ENCODE measurements around the gene ANKRD17. TPM values are rescaled to one million over a fixed set of nuclear protein-coding genes. Genes with fewer than 3 reads are reported as not detected.
A peak's percentile ranks its signal among the peaks of the same experiment; 100 is the strongest.

ANKRD17 gene
- total and polyA plus RNA-seq, 9 of the 15 experiments (the other 6 are each of a cell fraction or from before 2014, with no cell fraction given) = 25.5 to 86.9 (median 52.2) TPM

DNA sequence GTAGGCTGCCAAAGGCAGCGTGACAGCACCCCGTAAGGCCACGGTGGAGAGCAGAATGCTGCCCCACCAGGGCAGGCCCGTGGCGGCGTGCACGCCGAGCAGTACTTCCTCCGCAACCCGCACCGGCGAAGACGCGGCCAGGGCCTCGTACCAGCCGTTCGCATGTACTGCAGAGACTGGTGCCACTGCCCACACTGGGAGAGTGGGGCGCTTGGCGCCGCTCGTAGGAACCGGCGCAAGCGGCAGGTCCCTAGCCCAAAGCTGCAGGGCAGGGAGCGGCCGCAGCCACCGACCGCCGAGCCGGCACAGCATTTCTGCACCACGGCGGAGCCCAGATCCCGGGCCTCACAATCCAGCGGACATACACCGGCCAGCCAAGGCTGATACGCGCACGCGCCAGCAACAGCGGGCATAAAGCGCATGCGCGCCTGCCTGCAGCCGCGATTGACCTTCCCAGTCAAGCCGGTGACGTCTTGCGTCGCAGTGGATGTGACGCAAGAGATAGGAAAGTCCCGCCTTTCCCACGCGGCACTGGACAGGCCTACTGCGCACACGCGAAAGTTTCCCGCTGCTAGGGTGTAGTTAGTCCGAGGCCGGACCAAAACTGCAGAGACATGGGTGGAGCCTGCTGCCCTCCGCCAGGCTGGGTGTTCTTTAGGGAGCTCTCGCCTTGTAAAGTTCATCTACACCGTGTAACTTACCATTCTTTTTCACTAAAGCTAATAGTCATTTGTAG lies 189.1 kb downstream of the ANKRD17 start, which contains the start of gene COX18 (continued):
- TF ChIP-seq TEAD1 (CRISPR knock-in tag; IDR thresholded peaks at IDR 0.05) (peak in 1 of 2 experiments; percentile 95; a peak in 2 of 4 replicates), XRCC3 (IDR thresholded peaks at IDR 0.05) (no peak), ZNF584 (CRISPR knock-in tag; IDR thresholded peaks at IDR 0.05; ENCODE audit: low read depth) (no peak; the same call in 1 of the 2 replicates), CXXC5 (CRISPR knock-in tag; IDR thresholded peaks at IDR 0.05) (peak; percentile 66), FOXK2 (conservative IDR thresholded peaks at IDR 0.05 in 1 of 2, IDR thresholded peaks at IDR 0.05 in 1 of 2; ENCODE audit: low read depth in 2 of 2) (peak; percentile 78 to 89), ZFP30 (CRISPR knock-in tag; IDR thresholded peaks at IDR 0.05; ENCODE audit: borderline replicate concordance) (no peak), ZNF696 (CRISPR knock-in tag; conservative IDR thresholded peaks at IDR 0.05) (no peak), BRF1 (IDR thresholded peaks at IDR 0.05; ENCODE audit: borderline replicate concordance, extremely low read depth, insufficient read length) (no peak), MEF2D (tag; conservative IDR thresholded peaks at IDR 0.05; ENCODE audit: low read depth) (no peak), ZSCAN32 (CRISPR knock-in tag; IDR thresholded peaks at IDR 0.05) (no peak), ZEB2 (IDR thresholded peaks at IDR 0.05) (no peak; the same call in 1 of the 2 replicates), KLF13 (tag; IDR thresholded peaks at IDR 0.05; ENCODE audit: borderline replicate concordance, low read depth) (no peak), HNRNPK (IDR thresholded peaks at IDR 0.05; ENCODE audit: low read depth, low read length, poor library complexity, severe bottlenecking) (no peak), ZNF764 (CRISPR knock-in tag; IDR thresholded peaks at IDR 0.05; ENCODE audit: low read depth) (no peak), TEAD4 (IDR thresholded peaks at IDR 0.05; ENCODE audit: low read length) (peak; percentile 31; the same call in 1 of the 2 replicates), TEAD4 (CRISPR knock-in tag; IDR thresholded peaks at IDR 0.05; ENCODE audit: borderline replicate concordance) (no peak)
- TF ChIP-seq, protein P1, sequence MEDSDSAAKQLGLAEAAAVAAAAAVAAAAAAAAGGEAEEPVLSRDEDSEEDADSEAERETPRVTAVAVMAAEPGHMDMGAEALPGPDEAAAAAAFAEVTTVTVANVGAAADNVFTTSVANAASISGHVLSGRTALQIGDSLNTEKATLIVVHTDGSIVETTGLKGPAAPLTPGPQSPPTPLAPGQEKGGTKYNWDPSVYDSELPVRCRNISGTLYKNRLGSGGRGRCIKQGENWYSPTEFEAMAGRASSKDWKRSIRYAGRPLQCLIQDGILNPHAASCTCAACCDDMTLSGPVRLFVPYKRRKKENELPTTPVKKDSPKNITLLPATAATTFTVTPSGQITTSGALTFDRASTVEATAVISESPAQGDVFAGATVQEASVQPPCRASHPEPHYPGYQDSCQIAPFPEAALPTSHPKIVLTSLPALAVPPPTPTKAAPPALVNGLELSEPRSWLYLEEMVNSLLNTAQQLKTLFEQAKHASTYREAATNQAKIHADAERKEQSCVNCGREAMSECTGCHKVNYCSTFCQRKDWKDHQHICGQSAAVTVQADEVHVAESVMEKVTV (CRISPR knock-in tag; IDR thresholded peaks at IDR 0.05) = no peak
- TF ChIP-seq, protein P2, sequence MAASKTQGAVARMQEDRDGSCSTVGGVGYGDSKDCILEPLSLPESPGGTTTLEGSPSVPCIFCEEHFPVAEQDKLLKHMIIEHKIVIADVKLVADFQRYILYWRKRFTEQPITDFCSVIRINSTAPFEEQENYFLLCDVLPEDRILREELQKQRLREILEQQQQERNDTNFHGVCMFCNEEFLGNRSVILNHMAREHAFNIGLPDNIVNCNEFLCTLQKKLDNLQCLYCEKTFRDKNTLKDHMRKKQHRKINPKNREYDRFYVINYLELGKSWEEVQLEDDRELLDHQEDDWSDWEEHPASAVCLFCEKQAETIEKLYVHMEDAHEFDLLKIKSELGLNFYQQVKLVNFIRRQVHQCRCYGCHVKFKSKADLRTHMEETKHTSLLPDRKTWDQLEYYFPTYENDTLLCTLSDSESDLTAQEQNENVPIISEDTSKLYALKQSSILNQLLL (CRISPR knock-in tag; IDR thresholded peaks at IDR 0.05; ENCODE audit: borderline replicate concordance) = no peak
- TF ChIP-seq, protein P3, sequence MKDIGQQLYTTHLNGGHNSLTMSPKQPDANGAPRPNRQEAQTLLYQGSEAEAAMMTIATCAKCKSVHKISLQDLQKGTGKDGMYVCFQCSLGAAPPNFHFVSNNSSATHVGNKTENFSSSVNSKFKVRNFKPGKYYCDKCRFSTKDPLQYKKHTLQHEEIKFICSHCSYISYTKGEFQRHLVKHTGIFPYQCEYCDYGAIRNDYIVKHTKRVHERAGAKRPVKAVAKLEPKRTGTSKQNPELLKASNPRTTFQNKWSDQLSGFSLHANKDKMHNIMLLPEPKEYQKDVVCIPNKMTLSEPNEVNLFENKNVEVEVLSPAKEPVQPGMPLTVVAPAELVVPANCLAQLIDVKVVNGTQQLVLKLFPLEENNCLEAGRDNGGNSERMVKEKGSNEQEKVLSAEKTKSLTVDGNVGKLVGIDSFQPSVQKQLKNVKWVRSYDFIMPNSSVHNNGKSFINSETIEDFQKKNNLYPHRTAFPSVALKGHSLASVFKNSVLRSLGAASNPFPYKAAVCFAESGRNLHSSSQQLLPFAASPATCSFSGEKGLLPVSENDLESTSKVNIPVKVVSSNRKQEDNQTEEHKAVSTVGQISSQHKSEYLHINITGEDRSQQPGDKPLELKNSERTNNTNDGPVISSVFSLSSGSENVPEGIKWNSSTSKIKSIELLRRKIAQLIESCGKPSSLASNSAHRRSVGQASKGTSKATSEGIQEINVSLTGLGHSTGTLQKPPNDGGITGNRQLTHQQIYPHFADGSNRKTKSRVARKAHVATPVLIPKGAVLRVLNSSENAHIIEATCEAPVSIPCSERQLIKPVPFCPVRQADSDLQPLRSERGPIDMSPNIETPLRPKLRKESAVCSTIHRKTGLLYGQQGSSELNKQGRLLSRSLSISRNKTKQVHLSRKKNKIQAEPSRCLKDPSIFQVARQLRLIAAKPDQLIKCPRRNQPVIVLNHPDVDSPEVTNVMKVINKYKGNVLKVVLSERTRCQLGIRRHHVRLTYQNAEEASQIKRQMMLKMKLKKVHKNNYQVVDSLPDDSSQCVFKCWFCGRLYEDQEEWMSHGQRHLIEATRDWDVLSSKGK (CRISPR knock-in tag; IDR thresholded peaks at IDR 0.05) = no peak
